ENCODE results near the gene FHOD3. TPM values are rescaled to one million over a fixed set of nuclear protein-coding genes. Genes with fewer than 3 reads are reported as not detected.

The FHOD3 gene
- total RNA-seq, 4 donors from 2014 or later: 0.26 to 13.8 (median 4.9) TPM; not detected in 1

- Histone ChIP-seq H3K27me3 (no peaks in the 10 kb centered on the region), H3K4me1 (no peaks in the 10 kb centered on the region), H3K4me3 (no peak overlapping the region), H3K36me3 (no peaks in the 10 kb centered on the region), H3K27ac (no peak overlapping the region), H3K9me3 (no peaks in the 10 kb centered on the region)
- intact Hi-C loops (cut with DNase I; ENCODE audit: low total_unique reads): no loop called here
- DNase-seq: no peak
- TF ChIP-seq, protein P1, sequence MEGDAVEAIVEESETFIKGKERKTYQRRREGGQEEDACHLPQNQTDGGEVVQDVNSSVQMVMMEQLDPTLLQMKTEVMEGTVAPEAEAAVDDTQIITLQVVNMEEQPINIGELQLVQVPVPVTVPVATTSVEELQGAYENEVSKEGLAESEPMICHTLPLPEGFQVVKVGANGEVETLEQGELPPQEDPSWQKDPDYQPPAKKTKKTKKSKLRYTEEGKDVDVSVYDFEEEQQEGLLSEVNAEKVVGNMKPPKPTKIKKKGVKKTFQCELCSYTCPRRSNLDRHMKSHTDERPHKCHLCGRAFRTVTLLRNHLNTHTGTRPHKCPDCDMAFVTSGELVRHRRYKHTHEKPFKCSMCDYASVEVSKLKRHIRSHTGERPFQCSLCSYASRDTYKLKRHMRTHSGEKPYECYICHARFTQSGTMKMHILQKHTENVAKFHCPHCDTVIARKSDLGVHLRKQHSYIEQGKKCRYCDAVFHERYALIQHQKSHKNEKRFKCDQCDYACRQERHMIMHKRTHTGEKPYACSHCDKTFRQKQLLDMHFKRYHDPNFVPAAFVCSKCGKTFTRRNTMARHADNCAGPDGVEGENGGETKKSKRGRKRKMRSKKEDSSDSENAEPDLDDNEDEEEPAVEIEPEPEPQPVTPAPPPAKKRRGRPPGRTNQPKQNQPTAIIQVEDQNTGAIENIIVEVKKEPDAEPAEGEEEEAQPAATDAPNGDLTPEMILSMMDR (IDR thresholded peaks at IDR 0.05): no peak
- no peak for TF ChIP-seq POLR2A (IDR thresholded peaks at IDR 0.05)
Observed at GRCh38 chr18:36427831-36428230, 130.3 kb downstream of the FHOD3 start.

GRCh38 chr18:36428431-36429029 lies 131.0 kb downstream of the FHOD3 start:
- intact Hi-C loops (cut with DNase I; ENCODE audit: low total_unique reads): no loop called here
- DNase-seq: no peak
- H3K27me3 ChIP-seq: no peaks in the 10 kb centered on the region
- no peak overlapping the region for H3K27ac ChIP-seq
- no peaks in the 10 kb centered on the region for H3K36me3 ChIP-seq
- TF ChIP-seq, protein P1 (IDR thresholded peaks at IDR 0.05): no peak
- TF ChIP-seq POLR2A (IDR thresholded peaks at IDR 0.05): no peak
- no peak overlapping the region for H3K4me3 ChIP-seq
- H3K4me1 ChIP-seq: no peaks in the 10 kb centered on the region
- no peaks in the 10 kb centered on the region for H3K9me3 ChIP-seq

- Histone ChIP-seq H3K27ac (no peak overlapping the region), H3K36me3 (no peaks in the 10 kb centered on the region), H3K4me1 (no peaks in the 10 kb centered on the region), H3K27me3 (no peaks in the 10 kb centered on the region), H3K4me3 (no peak overlapping the region), H3K9me3 (no peaks in the 10 kb centered on the region)
- TF ChIP-seq POLR2A (IDR thresholded peaks at IDR 0.05): no peak
- TF ChIP-seq, protein P1 (IDR thresholded peaks at IDR 0.05): no peak
- intact Hi-C loops (cut with DNase I; ENCODE audit: low total_unique reads): no loop called here
- DNase-seq: no peak
Observed at GRCh38 chr18:36432880-36433555, 135.5 kb downstream of the FHOD3 start.

DNA sequence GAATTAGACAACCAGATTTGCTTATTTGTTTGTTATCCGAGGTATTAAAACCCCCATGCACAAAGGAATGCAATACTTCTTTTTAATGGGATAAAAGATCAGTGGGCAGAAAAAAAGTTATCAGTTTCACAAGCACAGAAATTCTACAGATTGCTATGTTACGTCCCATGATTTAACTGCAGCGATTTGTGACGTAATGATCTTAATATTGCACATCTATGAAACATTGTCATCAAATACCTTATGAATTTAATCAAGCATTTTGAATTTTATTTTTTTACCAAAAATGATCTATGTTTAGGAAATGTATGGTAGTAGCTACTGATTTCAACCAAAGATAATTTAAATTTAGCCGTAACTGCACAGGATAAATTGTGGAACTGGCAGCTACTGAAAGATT lies 138.9 kb downstream of the FHOD3 start:
- Histone ChIP-seq H3K9me3 (no peaks in the 10 kb centered on the region), H3K27ac (no peak overlapping the region), H3K4me1 (no peaks in the 10 kb centered on the region), H3K27me3 (no peaks in the 10 kb centered on the region), H3K4me3 (no peak overlapping the region), H3K36me3 (no peaks in the 10 kb centered on the region)
- intact Hi-C loops (cut with DNase I; ENCODE audit: low total_unique reads): no loop called here
- DNase-seq: no peak
- no peak for TF ChIP-seq POLR2A (IDR thresholded peaks at IDR 0.05)
- TF ChIP-seq, protein P1 (IDR thresholded peaks at IDR 0.05): no peak

- H3K9me3 ChIP-seq: no peaks in the 10 kb centered on the region
- no peak for DNase-seq
- intact Hi-C loops (cut with DNase I; ENCODE audit: low total_unique reads): no loop called here
- no peaks in the 10 kb centered on the region for H3K36me3 ChIP-seq
- no peak for TF ChIP-seq POLR2A (IDR thresholded peaks at IDR 0.05)
- TF ChIP-seq, protein P1 (IDR thresholded peaks at IDR 0.05): no peak
- H3K4me1 ChIP-seq: no peaks in the 10 kb centered on the region
- H3K27me3 ChIP-seq: no peaks in the 10 kb centered on the region
- H3K27ac ChIP-seq: no peak overlapping the region
- H3K4me3 ChIP-seq: no peak overlapping the region
Observed at GRCh38 chr18:36440614-36441013, 143.1 kb downstream of the FHOD3 start.

All from uterus (tissue), 4 donors.